C4-2B (cell line): ENCODE results near the gene AK9.
A peak's percentile ranks its signal among the peaks of the same experiment; 100 is the strongest.

Source experiments
- H3K27ac ChIP-seq: fragments of 450-650 bp; 2 replicates; pipeline ENCODE4 v1.5.1; 2017
- ZFX ChIP-seq: fragments of 450-650 bp; IDR thresholded peaks from 2 replicates; pipeline ENCODE4 v1.6.1; 2017
- TF ChIP-seq, protein P1 (sequence below): fragments of 450-650 bp; conservative IDR thresholded peaks from 2 replicates; pipeline ENCODE4 v1.5.1; 2017; ENCODE audit warnings: mild to moderate bottlenecking

The AK9 gene

DNA sequence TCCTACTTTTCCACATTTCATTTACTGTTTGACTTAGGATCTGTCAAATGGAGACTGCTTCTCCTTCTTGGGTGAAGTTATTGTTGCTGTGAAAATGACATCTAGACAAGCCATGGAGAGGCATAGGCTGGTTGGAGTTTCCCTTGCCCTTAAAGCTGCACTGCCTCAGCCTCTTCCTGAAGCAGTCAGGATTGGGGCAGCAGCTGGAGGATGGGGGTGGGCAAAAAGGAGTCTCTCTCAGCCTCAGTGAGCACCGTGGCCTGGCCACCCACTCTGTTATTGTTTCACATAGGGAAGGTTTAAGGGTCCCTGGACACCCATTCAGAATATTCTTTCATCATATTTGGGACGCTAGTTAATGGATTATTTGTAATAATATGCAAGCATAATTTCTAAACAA is 200.3 kb downstream of the AK9 start:
- TF ChIP-seq, protein P1, sequence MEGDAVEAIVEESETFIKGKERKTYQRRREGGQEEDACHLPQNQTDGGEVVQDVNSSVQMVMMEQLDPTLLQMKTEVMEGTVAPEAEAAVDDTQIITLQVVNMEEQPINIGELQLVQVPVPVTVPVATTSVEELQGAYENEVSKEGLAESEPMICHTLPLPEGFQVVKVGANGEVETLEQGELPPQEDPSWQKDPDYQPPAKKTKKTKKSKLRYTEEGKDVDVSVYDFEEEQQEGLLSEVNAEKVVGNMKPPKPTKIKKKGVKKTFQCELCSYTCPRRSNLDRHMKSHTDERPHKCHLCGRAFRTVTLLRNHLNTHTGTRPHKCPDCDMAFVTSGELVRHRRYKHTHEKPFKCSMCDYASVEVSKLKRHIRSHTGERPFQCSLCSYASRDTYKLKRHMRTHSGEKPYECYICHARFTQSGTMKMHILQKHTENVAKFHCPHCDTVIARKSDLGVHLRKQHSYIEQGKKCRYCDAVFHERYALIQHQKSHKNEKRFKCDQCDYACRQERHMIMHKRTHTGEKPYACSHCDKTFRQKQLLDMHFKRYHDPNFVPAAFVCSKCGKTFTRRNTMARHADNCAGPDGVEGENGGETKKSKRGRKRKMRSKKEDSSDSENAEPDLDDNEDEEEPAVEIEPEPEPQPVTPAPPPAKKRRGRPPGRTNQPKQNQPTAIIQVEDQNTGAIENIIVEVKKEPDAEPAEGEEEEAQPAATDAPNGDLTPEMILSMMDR, result no peak
- TF ChIP-seq ZFX, result no peak
- H3K27ac ChIP-seq, result no peak overlapping the region

DNA sequence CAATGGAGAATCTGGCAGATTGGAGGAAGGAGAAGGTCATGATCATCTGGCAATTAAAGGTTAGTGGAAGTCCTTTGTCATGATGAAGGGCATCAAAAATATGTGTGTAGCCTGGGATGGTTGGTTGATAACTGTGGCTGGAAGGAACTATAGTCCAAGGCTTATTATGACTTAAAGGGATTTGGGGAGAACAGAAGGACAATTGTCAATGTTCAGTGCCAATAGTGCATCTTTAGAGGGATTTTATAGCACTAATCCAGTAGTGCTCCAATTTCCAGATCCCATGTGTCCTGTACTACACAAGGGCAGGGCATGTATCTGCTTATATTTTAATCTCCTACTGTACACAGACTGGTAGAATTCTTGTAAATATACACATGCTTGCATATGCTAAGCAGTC is 203.0 kb downstream of the AK9 start:
- no peak overlapping the region for H3K27ac ChIP-seq
- no peak for TF ChIP-seq ZFX
- TF ChIP-seq, protein P1, result no peak

DNA sequence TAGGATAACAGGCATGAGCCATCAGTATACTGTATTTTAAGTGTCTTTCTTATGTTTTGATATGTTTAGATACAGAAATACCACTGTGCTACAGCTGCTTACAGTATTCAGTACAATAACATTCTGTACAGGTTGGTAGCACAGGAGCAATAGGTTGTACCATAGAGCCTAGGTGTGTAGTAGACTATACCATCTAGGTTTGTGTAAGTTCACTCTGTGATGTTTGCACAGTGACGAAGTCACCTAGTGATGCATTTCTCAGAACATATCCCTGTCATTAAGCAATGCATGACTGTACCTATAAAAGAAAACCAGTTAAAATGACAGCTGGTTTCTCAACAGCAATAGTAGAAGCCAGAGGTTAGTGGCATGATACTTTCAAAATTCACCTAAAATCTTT is 204.9 kb downstream of the AK9 start:
- TF ChIP-seq, protein P1, result no peak
- no peak for TF ChIP-seq ZFX
- no peak overlapping the region; the same call in 1 of the 2 replicates for H3K27ac ChIP-seq

DNA sequence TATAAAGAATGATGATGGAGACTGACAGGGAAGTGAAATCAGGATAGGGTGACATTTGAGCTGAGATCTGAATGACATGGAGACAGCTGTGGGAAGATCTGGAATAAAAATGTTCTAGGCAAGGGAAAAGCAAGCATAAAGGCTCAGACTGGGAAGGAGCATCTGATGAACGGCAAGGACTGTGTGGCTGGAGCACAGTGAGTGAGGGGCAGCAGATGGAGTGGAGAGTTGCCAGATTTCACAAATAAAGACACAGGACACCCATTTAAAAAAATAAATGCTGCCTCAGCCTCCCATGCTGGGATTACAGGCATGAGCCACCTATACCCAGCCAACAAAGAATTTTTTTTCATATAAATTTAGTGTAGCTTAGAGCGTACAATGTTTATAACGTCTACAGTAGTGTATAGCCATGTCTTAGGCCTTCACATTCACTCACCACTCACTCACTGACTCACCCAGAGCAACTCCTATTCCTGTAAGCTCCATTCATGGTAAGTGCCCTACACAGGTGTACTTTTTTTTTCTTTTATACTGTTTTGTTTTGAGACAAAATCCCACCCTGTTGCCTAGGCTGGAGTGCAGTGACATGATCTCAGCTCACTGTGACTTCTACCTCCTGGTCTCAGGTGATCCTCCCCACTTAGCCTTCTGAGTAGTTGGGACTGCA is 205.6 kb downstream of the AK9 start:
- TF ChIP-seq, protein P1, result no peak
- no peak overlapping the region; the same call in 1 of the 2 replicates for H3K27ac ChIP-seq

DNA sequence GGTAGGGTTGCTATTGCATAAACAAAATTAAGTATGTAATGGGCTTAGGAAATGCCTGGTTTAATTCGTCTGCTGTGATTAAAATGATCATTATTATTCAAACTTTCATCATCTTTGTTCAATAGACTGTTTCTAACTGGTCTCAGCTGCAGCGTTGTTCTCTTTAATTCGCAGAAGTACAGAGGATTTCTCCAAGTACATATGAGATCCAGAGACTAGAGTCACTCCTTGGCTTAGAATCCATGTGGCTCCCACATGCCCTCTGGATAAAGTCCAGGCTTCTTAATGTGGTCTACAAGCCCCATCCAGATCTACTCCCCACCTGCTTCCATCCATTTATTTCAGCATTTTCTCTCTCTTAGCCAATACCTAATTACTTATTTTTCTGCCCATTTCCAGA is 206.9 kb downstream of the AK9 start:
- H3K27ac ChIP-seq, result no peak overlapping the region
- TF ChIP-seq, protein P1, result no peak
- TF ChIP-seq ZFX, result no peak

DNA sequence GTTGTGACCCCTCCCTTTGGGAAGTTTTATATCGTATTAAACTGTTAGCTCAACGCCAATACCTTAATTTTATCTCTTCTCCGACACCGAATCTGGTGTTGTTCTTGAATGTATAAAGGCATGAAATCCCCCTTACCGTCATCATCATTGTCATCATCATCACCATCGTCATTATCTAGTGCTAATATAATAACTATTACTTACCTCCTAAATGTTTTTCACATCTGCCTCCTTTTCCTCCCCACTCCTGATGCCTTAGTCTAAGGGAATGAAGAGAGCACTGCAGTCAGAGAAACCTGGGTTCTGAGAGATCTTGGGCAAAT is 207.3 kb downstream of the AK9 start:
- H3K27ac ChIP-seq, result no peak overlapping the region; the same call in 1 of the 2 replicates
- TF ChIP-seq, protein P1, result no peak
- TF ChIP-seq ZFX, result no peak

DNA sequence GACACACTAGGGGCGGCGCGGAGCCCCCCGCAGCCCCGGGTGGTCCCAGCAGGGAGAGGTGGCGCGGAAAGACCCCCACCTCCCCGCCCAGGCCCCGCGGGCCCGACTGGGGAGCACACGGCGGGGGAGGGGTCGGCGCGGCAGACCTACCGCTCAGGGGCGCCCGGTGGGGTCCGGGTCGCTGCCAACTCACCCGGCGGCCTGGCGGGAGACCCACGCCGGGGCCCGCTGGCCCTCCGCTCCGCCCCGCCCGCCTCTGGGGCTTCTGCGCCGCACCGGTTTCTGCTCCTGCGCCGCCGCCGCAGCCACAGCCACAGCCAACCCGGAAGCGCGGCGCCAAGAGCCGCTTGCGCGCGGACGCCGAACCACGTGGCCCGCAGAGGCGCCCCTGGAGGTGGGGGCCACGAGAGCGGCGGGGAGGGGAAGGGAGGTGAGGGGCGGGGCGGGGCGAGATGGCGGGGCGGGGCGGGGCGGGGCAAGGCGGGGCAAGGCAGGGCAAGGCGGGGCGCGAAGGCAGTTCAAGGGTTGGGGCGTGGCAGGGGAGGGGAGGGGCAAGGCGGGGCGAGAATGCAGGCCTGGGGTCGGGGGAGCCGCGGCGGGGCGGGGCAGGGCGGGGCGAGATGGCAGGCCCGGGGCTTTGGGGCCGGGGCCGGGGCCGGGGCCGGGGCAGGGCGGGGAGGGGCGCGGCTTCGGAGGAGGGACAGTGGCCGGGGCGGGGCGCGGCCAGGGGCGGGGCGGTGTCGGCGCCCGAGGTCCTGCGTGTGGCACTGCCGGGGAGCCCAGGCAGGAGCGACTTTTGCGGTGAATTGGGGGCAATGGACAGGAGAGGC is 207.9 kb downstream of the AK9 start, which contains the start of gene ZBTB24:
Gene ZBTB24 (minus strand): TSS at position 315 of the 830 bp plus-strand sequence. CDS start 1,193 bp downstream, outside the sequence.
- H3K27ac ChIP-seq, result peak within 1 kb of the TSS; percentile 98
- TF ChIP-seq ZFX, result peak; percentile 70
- TF ChIP-seq, protein P1, result no peak
